IPS DF 6.9 (cell line): Measurements from ENCODE around the gene ADAMTSL1.

ENCODE experiments used
- DNase-seq: peaks from one replicate; pipeline ENCODE4 v3.0.0-alpha.2; 2013; ENCODE audit warnings: low read depth, low spot score
- H3K27ac ChIP-seq: one replicate; pipeline ENCODE4 v1.5.1; 2013; ENCODE audit warnings: low read length, control low read depth
- H3K27me3 ChIP-seq: 2 replicates; pipeline ENCODE4 v1.6.1; 2013; ENCODE audit warnings: mild to moderate bottlenecking, low read length; ENCODE audit not compliant: control insufficient read depth, insufficient read depth
- H3K36me3 ChIP-seq: 2 replicates; pipeline ENCODE4 v1.6.1; 2013; ENCODE audit warnings: low read length; ENCODE audit not compliant: control insufficient read depth, insufficient read depth
- H3K4me1 ChIP-seq: 2 replicates; pipeline ENCODE4 v1.6.1; 2013; ENCODE audit warnings: low read length; ENCODE audit not compliant: control insufficient read depth, insufficient read depth
- H3K4me3 ChIP-seq: 2 replicates; pipeline ENCODE4 v1.5.1; 2013; ENCODE audit warnings: mild to moderate bottlenecking, low read length
- H3K9me3 ChIP-seq: 2 replicates; pipeline ENCODE4 v1.6.1; 2013; ENCODE audit warnings: low read length, inconsistent platforms; ENCODE audit not compliant: control insufficient read depth, insufficient read depth
- WGBS: extraction: QIAGEN DNeasy Blood & Tissue Kit; methylation state at CpG from one replicate; pipeline ENCODE4 v1.1.7; 2013; ENCODE audit warnings: mixed read lengths, missing lambda C conversion rate; ENCODE audit not compliant: insufficient read length, insufficient coverage; 5-methylcytosine and 5-hydroxymethylcytosine counted together

The ADAMTSL1 gene

GRCh38 chr9:18824095-18824666 lies 350.2 kb downstream of the ADAMTSL1 start:
- WGBS: no CpG with 5 or more reads among the region's 4 CpGs
- Histone ChIP-seq H3K36me3 (no peaks in the 10 kb centered on the region), H3K9me3 (no peaks in the 10 kb centered on the region; the same call in 1 of the 2 replicates), H3K4me3 (no peak overlapping the region), H3K27me3 (no peaks in the 10 kb centered on the region), H3K4me1 (no peaks in the 10 kb centered on the region), H3K27ac (no peak overlapping the region)
- no peak for DNase-seq

- Histone ChIP-seq H3K4me1 (no peaks in the 10 kb centered on the region), H3K27me3 (no peaks in the 10 kb centered on the region), H3K9me3 (no peaks in the 10 kb centered on the region; the same call in 1 of the 2 replicates), H3K4me3 (no peak overlapping the region), H3K36me3 (no peaks in the 10 kb centered on the region), H3K27ac (no peak overlapping the region)
- DNase-seq: no peak
- no CpG with 5 or more reads among the region's 3 CpGs for WGBS
Observed at GRCh38 chr9:18825656-18826170, 351.8 kb downstream of the ADAMTSL1 start.

DNA sequence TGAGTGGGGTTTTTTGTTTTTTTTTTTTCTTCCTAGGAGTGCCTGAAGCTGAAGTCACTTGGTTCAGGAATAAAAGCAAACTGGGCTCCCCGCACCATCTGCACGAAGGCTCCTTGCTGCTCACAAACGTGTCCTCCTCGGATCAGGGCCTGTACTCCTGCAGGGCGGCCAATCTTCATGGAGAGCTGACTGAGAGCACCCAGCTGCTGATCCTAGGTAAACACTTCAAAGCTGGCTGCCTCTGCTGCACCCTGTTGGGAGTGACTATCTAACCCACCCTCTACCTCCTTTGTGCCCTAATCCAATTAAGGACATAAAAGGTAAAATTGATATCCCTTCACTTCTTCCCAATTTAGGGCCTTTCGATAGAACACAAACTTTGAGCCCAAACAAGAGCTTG lies 352.3 kb downstream of the ADAMTSL1 start:
- no peak overlapping the region for H3K27ac ChIP-seq
- H3K4me1 ChIP-seq: no peaks in the 10 kb centered on the region
- no peak for DNase-seq
- no peaks in the 10 kb centered on the region for H3K36me3 ChIP-seq
- WGBS: no CpG with 5 or more reads among the region's 6 CpGs
- H3K4me3 ChIP-seq: no peak overlapping the region
- H3K27me3 ChIP-seq: no peaks in the 10 kb centered on the region
- H3K9me3 ChIP-seq: no peaks in the 10 kb centered on the region; the same call in 1 of the 2 replicates

DNA sequence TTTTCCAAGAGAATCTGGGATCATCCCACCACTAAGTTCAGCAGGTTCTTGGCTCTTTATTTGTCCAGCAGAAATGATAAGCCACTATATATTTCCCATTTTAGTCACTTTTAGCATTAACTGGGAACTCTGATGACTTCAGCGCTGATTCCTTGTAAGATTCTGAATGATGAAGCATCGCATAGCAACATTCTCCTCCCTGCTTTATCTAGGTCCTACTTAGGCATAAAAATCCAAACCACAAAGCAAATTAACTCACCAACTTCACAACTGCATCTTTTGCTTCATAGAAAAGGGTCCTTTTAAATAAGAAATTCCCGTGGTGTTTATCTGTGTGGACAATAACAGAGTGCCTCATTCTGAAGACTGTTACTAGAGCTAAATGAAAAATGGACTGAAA lies 355.1 kb downstream of the ADAMTSL1 start:
- Histone ChIP-seq H3K36me3 (no peaks in the 10 kb centered on the region), H3K4me3 (no peak overlapping the region), H3K27me3 (no peaks in the 10 kb centered on the region), H3K27ac (no peak overlapping the region), H3K4me1 (no peaks in the 10 kb centered on the region), H3K9me3 (no peaks in the 10 kb centered on the region)
- no peak for DNase-seq
- no CpG with 5 or more reads among the region's 3 CpGs for WGBS

DNA sequence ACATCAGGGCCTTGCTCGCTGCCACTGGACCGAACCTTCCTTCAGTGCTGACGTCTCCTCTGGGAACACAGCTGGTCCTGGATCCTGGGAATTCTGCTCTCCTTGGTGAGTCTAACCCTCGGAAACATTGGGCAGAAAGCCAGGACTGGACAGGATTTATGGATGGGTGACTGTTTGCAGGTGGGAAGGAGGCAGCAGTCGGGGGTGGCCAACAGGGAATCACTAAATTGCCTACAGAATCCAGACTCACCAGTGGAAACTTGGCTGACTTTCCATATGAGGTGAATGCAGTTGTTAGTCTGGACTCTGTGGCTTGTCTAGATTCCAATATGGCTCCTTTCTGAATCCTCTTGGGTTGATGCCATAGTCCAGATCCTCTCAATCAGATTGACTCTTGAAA lies 355.9 kb downstream of the ADAMTSL1 start:
- no peaks in the 10 kb centered on the region for H3K27me3 ChIP-seq
- no peak overlapping the region for H3K4me3 ChIP-seq
- H3K9me3 ChIP-seq: no peaks in the 10 kb centered on the region
- no peaks in the 10 kb centered on the region for H3K4me1 ChIP-seq
- H3K36me3 ChIP-seq: no peaks in the 10 kb centered on the region
- H3K27ac ChIP-seq: no peak overlapping the region
- no CpG with 5 or more reads among the region's 5 CpGs for WGBS
- DNase-seq: no peak

DNA sequence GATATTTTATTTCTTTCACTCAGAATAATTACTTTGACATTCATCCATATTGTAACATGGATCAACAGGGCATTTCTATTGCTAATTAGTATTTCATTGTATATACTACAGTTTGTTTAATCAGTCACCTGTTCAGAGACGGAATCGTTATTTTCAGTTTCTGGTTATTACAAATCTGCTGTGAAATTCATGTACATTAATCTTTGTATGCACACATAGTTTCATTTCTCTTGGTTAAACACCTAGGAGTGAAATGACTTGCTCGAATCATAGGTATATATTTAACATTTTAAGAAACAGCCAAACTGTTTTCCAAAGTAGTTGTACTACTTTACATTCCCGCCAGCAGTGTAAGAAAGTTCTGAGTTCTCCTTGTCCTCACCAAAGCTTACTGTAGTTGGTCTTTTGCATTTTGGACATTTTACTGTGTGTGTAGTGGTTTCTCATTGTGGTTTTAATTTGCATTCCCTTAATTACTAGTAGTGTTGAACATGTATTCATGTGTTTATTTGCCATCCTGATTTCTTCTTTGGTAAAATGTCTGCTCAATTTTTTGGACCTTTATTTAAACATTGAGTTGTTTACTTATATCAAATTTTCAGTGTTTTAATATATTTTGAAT lies 360.9 kb downstream of the ADAMTSL1 start:
- no peak overlapping the region for H3K4me3 ChIP-seq
- WGBS: no CpG with 5 or more reads among the region's 4 CpGs
- H3K4me1 ChIP-seq: no peaks in the 10 kb centered on the region
- H3K9me3 ChIP-seq: no peaks in the 10 kb centered on the region
- no peak overlapping the region for H3K27ac ChIP-seq
- DNase-seq: no peak
- H3K36me3 ChIP-seq: no peaks in the 10 kb centered on the region
- no peaks in the 10 kb centered on the region for H3K27me3 ChIP-seq

DNA sequence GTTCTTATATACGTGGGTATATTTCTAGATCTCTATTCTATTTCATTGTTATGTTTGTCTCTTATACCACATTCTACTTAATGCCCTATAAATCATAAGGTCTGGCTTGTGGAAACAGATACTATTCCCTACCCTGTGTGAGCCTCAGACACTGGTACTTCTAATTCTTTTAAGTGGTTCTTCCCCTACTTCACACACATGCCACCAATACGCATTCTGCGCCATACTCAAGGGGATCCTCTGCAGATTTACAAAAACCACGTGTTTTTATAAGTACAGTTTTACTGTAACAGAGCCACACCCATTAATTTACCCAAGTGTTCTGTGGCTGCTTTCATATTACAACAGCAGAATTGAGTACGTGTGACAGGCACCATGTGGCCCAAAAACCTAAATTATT lies 363.4 kb downstream of the ADAMTSL1 start:
- no peaks in the 10 kb centered on the region for H3K4me1 ChIP-seq
- WGBS: no CpG with 5 or more reads among the region's 5 CpGs
- no peaks in the 10 kb centered on the region for H3K27me3 ChIP-seq
- no peaks in the 10 kb centered on the region for H3K36me3 ChIP-seq
- no peak for DNase-seq
- no peak overlapping the region for H3K4me3 ChIP-seq
- H3K9me3 ChIP-seq: no peaks in the 10 kb centered on the region
- no peak overlapping the region for H3K27ac ChIP-seq

GRCh38 chr9:18847576-18848275 lies 373.8 kb downstream of the ADAMTSL1 start:
- Histone ChIP-seq H3K9me3 (no peaks in the 10 kb centered on the region), H3K4me3 (no peak overlapping the region), H3K36me3 (no peaks in the 10 kb centered on the region), H3K27ac (no peak overlapping the region), H3K4me1 (no peaks in the 10 kb centered on the region), H3K27me3 (no peaks in the 10 kb centered on the region)
- WGBS: no CpG with 5 or more reads among the region's 5 CpGs
- DNase-seq: no peak

GRCh38 chr9:18848657-18849056 lies 374.7 kb downstream of the ADAMTSL1 start:
- Histone ChIP-seq H3K4me3 (no peak overlapping the region), H3K9me3 (no peaks in the 10 kb centered on the region), H3K27ac (no peak overlapping the region), H3K27me3 (no peaks in the 10 kb centered on the region), H3K4me1 (no peaks in the 10 kb centered on the region), H3K36me3 (no peaks in the 10 kb centered on the region)
- WGBS: no CpG with 5 or more reads among the region's 3 CpGs
- no peak for DNase-seq

GRCh38 chr9:18849270-18849669 lies 375.3 kb downstream of the ADAMTSL1 start:
- no peak for DNase-seq
- no peaks in the 10 kb centered on the region for H3K4me1 ChIP-seq
- WGBS: 100% methylated on average over 2 of the region's 6 CpGs
- no peak overlapping the region for H3K4me3 ChIP-seq
- no peaks in the 10 kb centered on the region for H3K36me3 ChIP-seq
- H3K27ac ChIP-seq: no peak overlapping the region
- H3K27me3 ChIP-seq: no peaks in the 10 kb centered on the region
- H3K9me3 ChIP-seq: no peaks in the 10 kb centered on the region
